OCI-M2 (cell line): ENCODE measurements around the gene POP7.
"Not testable (repeated sequence)": the region's sequence is repeated elsewhere in the genome, so short reads cannot be mapped to it uniquely, and the experiment has no call there.

Experiments
- DNase-seq: peaks from one replicate; lab custom pipeline; 2025; ENCODE audit not compliant: unreplicated experiment; lab: John Stamatoyannopoulos, UW

POP7 gene

DNA sequence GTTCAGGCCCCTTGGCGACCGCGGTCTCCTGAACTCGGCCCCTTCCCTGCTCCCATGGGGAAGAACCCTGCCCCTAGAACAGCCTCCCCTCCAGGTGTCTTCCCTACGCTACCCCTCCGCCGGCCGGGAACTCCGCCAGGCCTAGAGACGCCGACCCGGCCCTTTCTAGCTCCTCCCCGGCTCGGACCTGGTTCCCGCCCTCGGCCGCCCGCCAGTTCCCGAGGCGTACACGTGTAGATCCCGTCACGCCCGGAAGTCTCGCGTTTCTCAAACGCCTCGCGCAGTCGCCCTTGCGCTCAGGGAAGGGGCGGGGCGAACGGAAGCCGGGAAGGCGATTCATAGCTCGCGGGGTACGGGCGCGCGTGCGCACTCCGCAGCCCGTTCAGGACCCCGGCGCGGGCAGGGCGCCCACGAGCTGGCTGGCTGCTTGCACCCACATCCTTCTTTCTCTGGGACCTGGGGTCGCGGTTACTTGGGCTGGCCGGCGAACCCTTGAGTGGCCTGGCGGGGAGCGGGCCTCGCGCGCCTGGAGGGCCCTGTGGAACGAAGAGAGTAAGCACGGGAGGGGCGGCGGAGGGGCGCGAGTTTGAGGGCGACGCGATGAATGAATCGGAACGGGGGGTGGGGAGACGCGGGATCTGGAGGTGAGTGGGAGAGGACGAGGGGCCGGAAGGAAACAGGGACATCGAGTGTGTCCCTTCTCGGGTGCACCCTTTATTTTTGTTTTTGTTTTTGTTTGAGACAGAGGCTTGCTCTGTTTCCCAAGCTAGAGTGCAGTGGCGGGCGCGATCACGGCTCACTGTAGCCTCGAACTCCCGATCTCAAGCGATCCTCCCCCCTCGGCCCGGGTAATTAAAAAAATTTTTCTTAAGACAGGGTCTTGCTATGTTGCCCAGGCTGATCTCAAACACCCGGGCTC is at the start of gene POP7:
TSS of gene POP7 (plus strand) at position 369 of the 919 bp plus-strand sequence. CDS start 710 bp downstream, outside the sequence.
- peak; percentile 34 for DNase-seq

GRCh38 chr7:100662194-100662776 is 43.6 kb upstream of the POP7 start:
- not testable (repeated sequence) for DNase-seq

- DNase-seq = no peak
Observed at GRCh38 chr7:100665168-100665726, 40.7 kb upstream of the POP7 start.

DNA sequence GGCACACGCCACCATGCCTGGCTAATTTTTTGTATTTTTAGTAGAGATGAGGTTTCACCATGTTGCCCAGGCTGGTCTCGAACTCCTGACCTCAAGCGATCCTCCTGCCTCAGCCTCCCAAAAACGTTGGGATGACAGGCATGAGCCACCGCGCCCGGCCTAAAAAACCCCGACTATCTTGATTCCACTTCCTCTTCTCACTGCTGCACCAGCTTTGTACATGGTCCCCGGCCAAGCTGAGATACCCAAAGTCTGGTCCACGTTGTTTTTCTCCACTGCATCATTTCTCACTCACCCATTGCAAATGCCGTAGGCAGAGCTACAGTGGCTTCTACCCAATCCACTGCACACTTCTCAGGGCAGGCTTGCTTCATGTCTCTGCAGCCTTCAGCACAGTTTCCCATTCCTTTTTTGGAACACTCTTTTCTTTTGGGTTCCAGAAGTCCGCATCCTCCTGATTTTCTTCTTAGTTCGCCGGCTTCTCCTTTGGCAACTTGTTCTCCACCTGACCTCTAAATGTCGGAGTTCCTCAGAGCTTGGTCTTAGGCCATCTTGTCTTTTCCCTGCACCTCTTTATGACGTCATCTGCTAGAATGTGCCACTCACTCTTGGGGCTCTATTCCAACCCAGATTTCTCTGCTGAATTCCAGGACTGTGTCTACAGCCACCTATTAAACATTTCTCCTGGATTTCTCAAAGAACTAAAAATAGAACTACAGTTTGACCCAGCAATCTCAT is 38.4 kb upstream of the POP7 start:
- no peak for DNase-seq

GRCh38 chr7:100668069-100668449 is 37.9 kb upstream of the POP7 start:
- DNase-seq = no peak

- not testable (repeated sequence) for DNase-seq
Observed at GRCh38 chr7:100669106-100669505, 36.8 kb upstream of the POP7 start.

DNA sequence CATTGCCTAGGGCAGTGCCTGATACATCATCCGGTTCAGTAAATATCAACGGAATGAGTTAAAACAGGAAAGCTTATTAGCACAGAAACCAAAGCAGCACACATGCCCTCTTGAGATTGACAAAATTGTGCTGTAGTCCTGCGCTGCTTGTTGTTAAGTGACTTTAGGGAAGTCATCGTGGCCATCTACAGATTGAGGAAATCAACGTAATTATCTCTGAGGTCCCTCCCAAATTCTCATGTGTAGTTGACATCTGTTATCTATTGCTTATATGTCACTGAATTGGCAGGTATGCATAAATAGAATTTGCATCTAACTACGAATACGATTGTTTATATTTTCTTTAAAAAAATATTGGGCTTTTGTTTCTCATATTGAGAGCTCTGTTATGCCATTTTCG is 35.8 kb upstream of the POP7 start:
- DNase-seq = no peak

- DNase-seq = no peak
Observed at GRCh38 chr7:100671353-100672327, 34.3 kb upstream of the POP7 start.

DNA sequence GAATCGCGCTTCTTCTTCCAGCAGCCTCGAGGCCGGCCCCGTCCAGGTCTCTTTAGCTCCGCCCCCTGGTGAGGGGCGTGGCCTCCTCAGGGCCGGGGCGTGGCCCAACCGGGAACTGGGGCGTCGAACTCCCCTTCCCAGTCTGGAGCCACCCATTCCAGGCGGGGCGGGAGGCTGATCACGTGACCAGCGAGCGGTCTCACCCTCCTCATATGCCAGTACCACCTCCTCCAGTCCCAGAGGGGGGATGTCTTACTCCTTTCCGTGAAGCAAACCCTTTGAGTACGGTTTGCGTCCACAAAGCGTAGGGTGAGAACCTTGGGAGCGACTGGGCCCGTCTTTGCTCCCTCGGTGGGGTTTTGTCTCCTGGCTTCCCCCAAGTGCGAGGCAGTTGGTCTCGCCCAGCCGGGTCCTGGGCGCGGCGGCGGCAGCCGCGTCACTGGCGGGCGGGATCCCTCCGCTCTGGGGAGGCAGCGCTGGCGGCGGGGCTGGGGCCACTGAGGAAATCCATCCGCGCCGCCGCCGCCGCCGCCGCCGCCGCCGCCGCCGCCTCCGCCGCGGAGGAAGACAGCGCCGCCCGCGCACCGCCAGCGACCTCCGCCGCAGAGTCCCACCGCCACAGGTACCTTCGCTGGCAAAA is 32.5 kb upstream of the POP7 start, which contains the start of gene GNB2:
TSS of gene GNB2 (plus strand) at position 439 of the 640 bp plus-strand sequence. CDS start 2,526 bp downstream, outside the sequence.
- DNase-seq = peak; percentile 88

GRCh38 chr7:100673942-100674410 is 31.9 kb upstream of the POP7 start:
- no peak for DNase-seq

GRCh38 chr7:100674411-100675104 is 31.4 kb upstream of the POP7 start:
- DNase-seq = no peak

DNA sequence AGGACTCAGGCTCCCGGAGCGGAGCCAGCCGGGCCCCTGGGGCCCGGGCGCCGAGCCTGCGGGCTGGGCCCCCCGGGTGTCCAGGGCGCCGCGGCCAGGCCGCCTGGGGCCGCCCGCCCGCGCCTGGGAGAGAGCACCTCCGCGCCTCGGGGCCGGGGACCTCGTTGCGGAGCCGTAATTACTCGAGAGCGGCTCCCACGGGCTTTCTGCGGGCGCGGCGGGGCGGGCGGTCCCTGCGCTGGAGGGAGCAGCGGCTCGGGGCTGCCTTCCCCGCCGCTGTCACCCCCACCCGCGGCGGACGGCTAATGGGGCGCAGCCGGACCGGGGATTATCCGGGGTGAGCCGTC is 30.8 kb upstream of the POP7 start:
- DNase-seq = no peak

DNA sequence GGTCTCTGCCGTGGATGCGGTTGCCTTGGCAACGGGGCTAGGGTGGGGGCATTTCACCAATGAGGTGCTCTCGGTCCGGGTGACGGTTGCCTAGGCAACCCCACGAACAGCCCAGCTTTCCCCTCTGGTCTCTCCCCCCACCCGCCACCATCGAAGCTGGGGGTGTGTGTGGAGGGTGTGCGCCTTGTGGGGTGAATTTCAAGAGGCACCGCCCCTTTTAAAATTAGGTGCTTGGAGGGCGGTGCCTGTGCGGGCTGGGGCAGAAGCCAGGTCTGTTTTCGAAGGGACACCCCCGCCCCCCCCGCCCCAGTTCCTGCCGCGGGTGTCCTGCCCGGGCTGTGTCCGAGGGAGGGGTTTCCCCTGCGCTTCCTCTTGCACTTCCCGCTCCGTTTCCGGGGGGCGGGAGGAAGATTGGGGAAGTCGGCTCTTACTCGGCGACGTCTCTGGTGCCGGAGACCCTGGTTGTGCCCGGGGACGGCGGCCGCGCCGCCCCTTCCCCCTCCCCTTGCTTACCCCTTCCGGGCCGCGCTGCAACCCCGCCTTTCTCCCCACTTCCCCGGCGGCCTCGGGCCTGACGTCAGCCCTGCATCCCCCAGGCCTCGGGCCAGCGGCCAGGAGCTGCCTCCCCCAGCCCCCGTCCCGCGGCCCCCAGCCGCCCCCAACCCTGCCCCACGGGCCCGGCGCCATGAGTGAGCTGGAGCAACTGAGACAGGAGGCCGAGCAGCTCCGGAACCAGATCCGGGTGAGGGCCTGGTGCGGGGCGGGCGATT is 30.2 kb upstream of the POP7 start:
- no peak for DNase-seq

DNA sequence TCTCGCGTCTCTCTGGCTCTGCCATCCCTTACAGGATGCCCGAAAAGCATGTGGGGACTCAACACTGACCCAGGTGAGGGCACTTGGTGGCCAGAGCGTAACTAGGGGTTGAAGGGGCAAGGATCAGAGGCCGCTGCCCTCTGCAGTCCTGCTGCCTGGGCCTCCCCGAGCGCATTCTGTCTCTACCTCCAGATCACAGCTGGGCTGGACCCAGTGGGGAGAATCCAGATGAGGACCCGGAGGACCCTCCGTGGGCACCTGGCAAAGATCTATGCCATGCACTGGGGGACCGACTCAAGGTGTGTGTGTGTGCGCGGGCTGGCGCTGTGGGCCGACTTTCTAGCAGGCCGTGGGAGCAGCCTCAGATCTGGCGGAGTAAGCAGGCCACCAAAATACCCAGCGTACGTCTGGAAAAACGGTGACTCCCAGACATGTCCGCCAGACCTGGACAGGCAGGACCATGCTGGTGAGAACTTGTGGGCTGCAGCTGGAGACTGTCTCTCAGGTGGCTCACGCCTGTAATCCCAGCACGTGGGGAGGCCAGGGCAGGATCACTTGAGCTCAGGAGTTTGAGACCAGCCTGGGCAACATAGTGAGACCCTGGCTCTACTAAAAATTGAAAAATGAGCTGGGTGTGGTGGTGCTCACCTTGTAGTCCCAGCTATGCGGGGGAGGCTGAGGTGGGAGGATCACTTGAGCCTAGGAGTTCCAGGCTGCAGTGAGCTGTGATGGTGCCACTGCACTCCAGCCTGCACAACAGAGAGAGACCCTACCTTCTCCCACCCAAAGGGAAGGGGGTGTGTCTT is 29.2 kb upstream of the POP7 start:
- no peak for DNase-seq

DNA sequence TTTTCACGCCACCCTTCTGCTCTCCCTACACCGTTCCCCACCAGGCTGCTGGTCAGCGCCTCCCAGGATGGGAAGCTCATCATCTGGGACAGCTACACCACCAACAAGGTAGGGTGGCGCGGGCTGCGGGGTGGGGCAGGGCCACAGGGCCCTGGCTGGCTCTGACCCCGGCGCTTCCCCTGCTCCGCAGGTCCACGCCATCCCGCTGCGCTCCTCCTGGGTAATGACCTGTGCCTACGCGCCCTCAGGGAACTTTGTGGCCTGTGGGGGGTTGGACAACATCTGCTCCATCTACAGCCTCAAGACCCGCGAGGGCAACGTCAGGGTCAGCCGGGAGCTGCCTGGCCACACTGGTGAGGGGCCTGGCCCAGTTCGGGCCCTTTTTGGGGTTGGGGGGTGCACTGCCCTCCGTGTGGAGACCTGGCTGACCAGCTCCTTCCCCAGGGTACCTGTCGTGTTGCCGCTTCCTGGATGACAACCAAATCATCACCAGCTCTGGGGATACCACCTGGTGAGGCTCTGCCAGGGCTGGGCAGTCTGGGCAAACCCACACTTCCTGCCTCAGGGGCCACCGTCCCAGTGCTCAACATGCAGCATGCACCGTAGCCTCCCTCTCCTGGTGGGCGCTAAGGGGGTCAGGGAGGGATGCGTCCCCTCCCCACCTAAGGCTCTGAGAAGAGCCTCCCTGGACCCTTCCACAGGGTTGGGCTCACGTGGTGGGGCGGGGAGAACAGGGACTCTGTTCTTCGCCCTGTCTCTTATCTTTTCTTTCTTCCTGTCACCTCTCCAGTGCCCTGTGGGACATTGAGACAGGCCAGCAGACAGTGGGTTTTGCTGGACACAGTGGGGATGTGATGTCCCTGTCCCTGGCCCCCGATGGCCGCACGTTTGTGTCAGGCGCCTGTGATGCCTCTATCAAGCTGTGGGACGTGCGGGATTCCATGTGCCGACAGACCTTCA is 28.3 kb upstream of the POP7 start:
- DNase-seq = no peak

DNA sequence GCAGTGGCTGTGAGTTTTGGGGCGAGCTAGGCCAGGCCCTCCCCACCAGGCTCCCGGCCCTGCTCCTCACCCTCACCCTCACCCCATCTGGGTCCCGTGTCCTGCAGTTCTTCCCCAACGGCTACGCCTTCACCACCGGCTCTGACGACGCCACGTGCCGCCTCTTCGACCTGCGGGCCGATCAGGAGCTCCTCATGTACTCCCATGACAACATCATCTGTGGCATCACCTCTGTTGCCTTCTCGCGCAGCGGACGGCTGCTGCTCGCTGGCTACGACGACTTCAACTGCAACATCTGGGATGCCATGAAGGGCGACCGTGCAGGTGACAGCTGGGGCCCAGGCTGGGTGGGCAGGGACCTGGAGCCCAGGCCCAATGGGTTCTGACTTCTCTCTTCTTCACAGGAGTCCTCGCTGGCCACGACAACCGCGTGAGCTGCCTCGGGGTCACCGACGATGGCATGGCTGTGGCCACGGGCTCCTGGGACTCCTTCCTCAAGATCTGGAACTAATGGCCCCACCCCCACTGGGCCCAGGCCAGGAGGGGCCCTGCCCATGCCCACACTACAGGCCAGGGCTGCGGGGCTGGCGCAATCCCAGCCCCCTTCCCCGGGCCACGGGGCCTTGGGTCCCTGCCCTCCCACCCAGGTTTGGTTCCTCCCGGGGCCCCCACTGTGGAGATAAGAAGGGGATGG is 27.5 kb upstream of the POP7 start:
- DNase-seq = no peak
